B cell (primary cell): ENCODE measurements around the gene IMMP2L. TPM values are rescaled to one million over a fixed set of nuclear protein-coding genes. Genes with fewer than 3 reads are reported as not detected.

Experiments
- ATAC-seq: fragments of 200-7000 bp; cut with Tn5 transposase; one replicate; pipeline ENCODE4 v1.10.0; 2021; ENCODE audit warnings: low read depth, mild to moderate bottlenecking, moderate number of reproducible peaks, moderate library complexity
- CTCF ChIA-PET: fragments of 350-600 bp; sonication (Branson Sonifier 250); formaldehyde crosslinking; loops from one replicate; lab custom pipeline; 2021; ENCODE audit warnings: antibody characterized with exemption, inconsistent platforms; lab: Charles Lee
- POLR2A ChIA-PET: fragments of 350-600 bp; sonication (Branson Sonifier 250); formaldehyde crosslinking; loops from one replicate; lab custom pipeline; 2021; ENCODE audit warnings: antibody characterized with exemption; lab: Charles Lee
- DNase-seq: peaks from one replicate; pipeline ENCODE4 v3.0.0; 2013
- H2AFZ ChIP-seq: 2 replicates; pipeline ENCODE4 v1.6.1; 2012; ENCODE audit warnings: mild to moderate bottlenecking, low read depth, low read length; ENCODE audit not compliant: insufficient read depth, poor library complexity, severe bottlenecking
- H3K27ac ChIP-seq, 2 donors: 1 replicate in 1 of 2; 2 replicates in 1 of 2; pipeline ENCODE4 v1.5.1; 2012 to 2013; ENCODE audit warnings: low read length in 2 of 2, mild to moderate bottlenecking in 2 of 2, moderate library complexity in 1 of 2
- H3K27me3 ChIP-seq, 4 experiments: fragments of 200-600 bp in 1 of 4; sonication (generic) in 1 of 4; replicated peaks in 1 of 4; 1 replicate in 2 of 4; 2 replicates in 2 of 4; pipeline versions ENCODE4 v1.6.1 to v1.7.0; 2013 to 2016; ENCODE audit warnings: low read length in 3 of 4, mild to moderate bottlenecking in 2 of 4, mixed read lengths in 1 of 4, moderate library complexity in 1 of 4; ENCODE audit not compliant: insufficient read depth in 4 of 4, control insufficient read depth in 3 of 4; ENCODE audit errors: control extremely low read depth in 1 of 4
- H3K36me3 ChIP-seq, 2 experiments: replicated peaks in 1 of 2; 1 replicate in 1 of 2; 2 replicates in 1 of 2; pipeline versions ENCODE4 v1.6.1 to v1.7.1; 2013; ENCODE audit warnings: low read length in 1 of 2; ENCODE audit not compliant: insufficient read depth in 2 of 2, control insufficient read depth in 1 of 2; ENCODE audit errors: control extremely low read depth in 1 of 2, extremely low read depth in 1 of 2
- H3K4me1 ChIP-seq, 2 donors: fragments of 200-600 bp in 1 of 2; sonication (generic) in 1 of 2; 1 replicate in 1 of 2; 2 replicates in 1 of 2; pipeline versions ENCODE4 v1.5.1 to v1.6.1; 2013 to 2017; ENCODE audit warnings: low read length in 2 of 2; ENCODE audit not compliant: control insufficient read depth in 2 of 2, insufficient read depth in 2 of 2
- H3K4me2 ChIP-seq: replicated peaks from 2 replicates; pipeline ENCODE3; 2012; ENCODE audit warnings: mild to moderate bottlenecking, low read depth, low read length; ENCODE audit not compliant: poor library complexity, severe bottlenecking
- H3K4me3 ChIP-seq, 5 experiments: fragments of 200-600 bp in 1 of 5; sonication (generic) in 1 of 5; 1 replicate in 3 of 5; 2 replicates in 2 of 5; pipeline versions ENCODE4 v1.5.1 to v1.7.0; 2011 to 2016; ENCODE audit warnings: low read length in 4 of 5, mild to moderate bottlenecking in 4 of 5, low read depth in 2 of 5, control low read depth in 1 of 5, moderate library complexity in 1 of 5; ENCODE audit not compliant: insufficient read depth in 1 of 5; ENCODE audit errors: control extremely low read depth in 1 of 5, extremely low read depth in 1 of 5
- H3K79me2 ChIP-seq: fragments of 200-600 bp; sonication (generic); one replicate; pipeline ENCODE4 v1.6.0; 2016; ENCODE audit warnings: low read length; ENCODE audit not compliant: control insufficient read depth, insufficient read depth
- H3K9ac ChIP-seq: fragments of 200-600 bp; sonication (generic); 2 replicates; pipeline ENCODE4 v1.6.1; 2017; ENCODE audit warnings: mild to moderate bottlenecking, low read length, moderate library complexity
- H3K9me3 ChIP-seq, 3 donors: one replicate each; pipeline versions ENCODE4 v1.6.1 to v1.7.1; 2013; ENCODE audit warnings: low read length in 2 of 3; ENCODE audit not compliant: control insufficient read depth in 2 of 3, insufficient read depth in 1 of 3; ENCODE audit errors: control extremely low read depth in 1 of 3
- H4K20me1 ChIP-seq: 2 replicates; pipeline ENCODE4 v1.6.0; 2012; ENCODE audit warnings: mild to moderate bottlenecking, low read length; ENCODE audit not compliant: insufficient read depth, control insufficient read depth, poor library complexity, severe bottlenecking
- H3K27ac Mint-ChIP-seq: one replicate; pipeline ENCODE4 v1.8.0; 2021; ENCODE audit warnings: mixed read lengths
- H3K27me3 Mint-ChIP-seq: one replicate; pipeline ENCODE4 v1.8.0; 2021; ENCODE audit warnings: mixed read lengths
- H3K4me1 Mint-ChIP-seq: one replicate; pipeline ENCODE4 v1.8.0; 2021; ENCODE audit warnings: mixed read lengths
- H3K4me3 Mint-ChIP-seq: one replicate; pipeline ENCODE4 v1.8.0; 2021; ENCODE audit warnings: mixed read lengths
- H3K9me3 Mint-ChIP-seq: one replicate; pipeline ENCODE4 v1.8.0; 2022; ENCODE audit warnings: mixed read lengths; ENCODE audit not compliant: insufficient read depth
- CTCF ChIP-seq: fragments of 200-600 bp; IDR thresholded peaks from one replicate; pipeline ENCODE4 v1.8.0; 2022; ENCODE audit warnings: antibody characterized with exemption, mild to moderate bottlenecking
- EZH2 ChIP-seq: IDR thresholded peaks from 2 replicates; pipeline ENCODE4 v1.6.1; 2012; ENCODE audit warnings: borderline replicate concordance, low read depth, mild to moderate bottlenecking, moderate library complexity, low read length; ENCODE audit not compliant: insufficient read depth, poor library complexity, severe bottlenecking
- WGBS: methylation state at CpG from one replicate; pipeline ENCODE4 v1.1.5; 2013; ENCODE audit warnings: missing lambda C conversion rate; ENCODE audit not compliant: insufficient coverage; 5-methylcytosine and 5-hydroxymethylcytosine counted together
- intact Hi-C: fragments of 100-400 bp; cut with micrococcal nuclease; formaldehyde crosslinking; loops from one replicate; pipeline ENCODE4 v1.10.0; 2022
- polyA plus RNA-seq: library from polyadenylated mRNA; depleted of rRNA; stranded (reverse); fragments of >200 nt; gene quantifications from 2 replicates; pipeline ENCODE4 v1.2.3, GENCODE V29; 2012
- total RNA-seq, 2 donors: library from RNA; stranded (reverse); fragments of 120-200 nt in 1 of 2; gene quantifications; 1 replicate in 1 of 2; 2 replicates in 1 of 2; pipeline versions ENCODE4 v1.2.3 to v1.2.4, GENCODE V29; 2013 to 2022

The IMMP2L gene
- total and polyA plus RNA-seq, 2 donors (not counting 1 experiment from before 2014, with no cell fraction given): 3.8 to 34.2 TPM

- Histone ChIP-seq H2AFZ (no peak overlapping the region), H3K4me3 (no peak overlapping the region), H3K4me1 (no peaks in the 10 kb centered on the region), H4K20me1 (no peaks in the 10 kb centered on the region), H3K9me3 (no peaks in the 10 kb centered on the region), H3K36me3 (no peaks in the 10 kb centered on the region), H3K9ac (no peak overlapping the region), H3K4me2 (no peak overlapping the region), H3K79me2 (no peaks in the 10 kb centered on the region), H3K27ac (no peak overlapping the region), H3K27me3 (no peaks in the 10 kb centered on the region)
- WGBS: no CpG with 5 or more reads among the region's 1 CpG
- DNase-seq: no peak
- no peak for ATAC-seq
- intact Hi-C loops: loop anchor here (5.0 kb wide), 1 partner anchor 33 kb away; no protein-coding TSS in a partner anchor
- Mint-ChIP-seq H3K9me3 (no peaks in the 10 kb centered on the region), H3K4me1 (peaks cover 2% of the 10 kb centered on the region), H3K27me3 (no peaks in the 10 kb centered on the region), H3K27ac (no peak overlapping the region), H3K4me3 (no peak overlapping the region)
- ChIA-PET POLR2A (no interaction called here), CTCF (no interaction called here)
- TF ChIP-seq EZH2 (no peak), CTCF (no peak)
Observed at GRCh38 chr7:111150709-111151108, 411.6 kb downstream of the IMMP2L start.

GRCh38 chr7:111147708-111148533 is 414.4 kb downstream of the IMMP2L start:
- no peak overlapping the region for H2AFZ ChIP-seq
- DNase-seq (no peak), ATAC-seq (no peak)
- Mint-ChIP-seq H3K4me1 (peaks cover 2% of the 10 kb centered on the region), H3K9me3 (no peaks in the 10 kb centered on the region), H3K27ac (no peak overlapping the region), H3K4me3 (no peak overlapping the region), H3K27me3 (no peaks in the 10 kb centered on the region)
- POLR2A ChIA-PET: no interaction called here
- no peaks in the 10 kb centered on the region for H4K20me1 ChIP-seq
- CTCF ChIA-PET: interaction anchor here (0.6 kb wide), 1 partner anchor 985 kb away, joined by 3 read pairs; no protein-coding TSS in a partner anchor
- H3K36me3 ChIP-seq: no peaks in the 10 kb centered on the region
- no peaks in the 10 kb centered on the region for H3K9me3 ChIP-seq
- no peaks in the 10 kb centered on the region for H3K79me2 ChIP-seq
- H3K9ac ChIP-seq: no peak overlapping the region
- no peaks in the 10 kb centered on the region for H3K4me1 ChIP-seq
- H3K4me3 ChIP-seq: no peak overlapping the region
- no peak overlapping the region for H3K27ac ChIP-seq
- intact Hi-C loops: no loop called here
- no peak overlapping the region for H3K4me2 ChIP-seq
- TF ChIP-seq EZH2 (no peak), CTCF (no peak)
- WGBS: no CpG with 5 or more reads among the region's 6 CpGs
- no peaks in the 10 kb centered on the region for H3K27me3 ChIP-seq
